BLaER1 treated with 17β-estradiol and CSF1 and Interleukin-3, amounts not matched to agents 10 nM and 100 nM (cell line): Measurements from ENCODE around the gene LRIG3.

Experiments
- H3K27ac ChIP-seq, 11 experiments: shearing (Covaris generic); formaldehyde crosslinking; 2 replicates each; pipeline ENCODE4 v1.8.1; 2022
- H3K27me3 ChIP-seq, 11 experiments: shearing (Covaris generic); formaldehyde crosslinking; 2 replicates each; pipeline ENCODE4 v1.8.1; 2022
- H3K36me3 ChIP-seq, 11 experiments: shearing (Covaris generic); formaldehyde crosslinking; 2 replicates each; pipeline ENCODE4 v1.8.1; 2022
- H3K4me1 ChIP-seq, 10 experiments: shearing (Covaris generic); formaldehyde crosslinking; 2 replicates each; pipeline ENCODE4 v1.8.1; 2022
- H3K4me2 ChIP-seq, 11 experiments: shearing (Covaris generic); formaldehyde crosslinking; 2 replicates each; pipeline ENCODE4 v1.8.1; 2022
- H3K4me3 ChIP-seq, 10 experiments: shearing (Covaris generic); formaldehyde crosslinking; 2 replicates each; pipeline ENCODE4 v1.8.1; 2022
- H3K9ac ChIP-seq, 11 experiments: shearing (Covaris generic); formaldehyde crosslinking; 2 replicates each; pipeline ENCODE4 v1.8.1; 2022
- H3K9me3 ChIP-seq, 11 experiments: shearing (Covaris generic); formaldehyde crosslinking; replicated peaks in 1 of 11; 2 replicates each; pipeline ENCODE4 v1.8.1; 2022
- H4K20me1 ChIP-seq, 11 experiments: shearing (Covaris generic); formaldehyde crosslinking; 2 replicates each; pipeline ENCODE4 v1.8.1; 2022
- Cebpa-rat ChIP-seq, 11 experiments: shearing (Covaris generic); IDR thresholded peaks; 2 replicates each; pipeline ENCODE4 v1.8.1; 2022

The LRIG3 gene

GRCh38 chr12:58938440-58938839 is 18.1 kb upstream of the LRIG3 start:
- Histone ChIP-seq H3K4me3 (no peak overlapping the region), H4K20me1 (no peaks in the 10 kb centered on the region), H3K36me3 (no peaks in the 10 kb centered on the region), H3K9me3 (no peaks in the 10 kb centered on the region), H3K27me3 (no peaks in the 10 kb centered on the region), H3K4me1 (no peaks in the 10 kb centered on the region), H3K4me2 (no peak overlapping the region), H3K27ac (no peak overlapping the region), H3K9ac (no peak overlapping the region)
- no peak for TF ChIP-seq Cebpa-rat (IDR thresholded peaks at IDR 0.05)

GRCh38 chr12:58934528-58934927 is 14.2 kb upstream of the LRIG3 start:
- Histone ChIP-seq H3K27ac (no peak overlapping the region), H3K4me3 (no peak overlapping the region), H3K36me3 (no peaks in the 10 kb centered on the region), H3K9me3 (no peaks in the 10 kb centered on the region), H3K4me2 (no peak overlapping the region), H3K27me3 (no peaks in the 10 kb centered on the region), H3K9ac (no peak overlapping the region), H4K20me1 (no peaks in the 10 kb centered on the region), H3K4me1 (no peaks in the 10 kb centered on the region)
- TF ChIP-seq Cebpa-rat (IDR thresholded peaks at IDR 0.05), result no peak

- H3K9ac ChIP-seq, result no peak overlapping the region
- H3K27ac ChIP-seq, result no peak overlapping the region
- H4K20me1 ChIP-seq, result no peaks in the 10 kb centered on the region
- H3K36me3 ChIP-seq, result no peaks in the 10 kb centered on the region
- no peaks in the 10 kb centered on the region for H3K27me3 ChIP-seq
- H3K9me3 ChIP-seq, result no peaks in the 10 kb centered on the region
- no peak for TF ChIP-seq Cebpa-rat (IDR thresholded peaks at IDR 0.05)
- no peaks in the 10 kb centered on the region for H3K4me1 ChIP-seq
- H3K4me2 ChIP-seq, result no peak overlapping the region
- H3K4me3 ChIP-seq, result no peak overlapping the region
Measured at GRCh38 chr12:58932806-58933681, 12.7 kb upstream of the LRIG3 start.

GRCh38 chr12:58931518-58931917 is 11.2 kb upstream of the LRIG3 start:
- no peaks in the 10 kb centered on the region for H3K36me3 ChIP-seq
- H3K27ac ChIP-seq, result no peak overlapping the region
- H3K4me2 ChIP-seq, result no peak overlapping the region
- H3K4me1 ChIP-seq, result peaks cover 0 to 8% (median 0%) of the 10 kb centered on the region in 10 experiments; a peak in 3 of 20 replicates
- TF ChIP-seq Cebpa-rat (IDR thresholded peaks at IDR 0.05), result no peak
- no peaks in the 10 kb centered on the region for H3K27me3 ChIP-seq
- H3K4me3 ChIP-seq, result no peak overlapping the region
- no peaks in the 10 kb centered on the region for H4K20me1 ChIP-seq
- no peaks in the 10 kb centered on the region for H3K9me3 ChIP-seq
- H3K9ac ChIP-seq, result no peak overlapping the region

- H3K4me1 ChIP-seq, result peaks cover 0 to 8% (median 0%) of the 10 kb centered on the region in 10 experiments; a peak in 3 of 20 replicates
- H4K20me1 ChIP-seq, result no peaks in the 10 kb centered on the region
- no peak overlapping the region for H3K4me2 ChIP-seq
- H3K27me3 ChIP-seq, result no peaks in the 10 kb centered on the region
- H3K9ac ChIP-seq, result no peak overlapping the region
- H3K27ac ChIP-seq, result no peak overlapping the region
- no peaks in the 10 kb centered on the region for H3K9me3 ChIP-seq
- H3K4me3 ChIP-seq, result no peak overlapping the region
- H3K36me3 ChIP-seq, result no peaks in the 10 kb centered on the region
- no peak for TF ChIP-seq Cebpa-rat (IDR thresholded peaks at IDR 0.05)
Measured at GRCh38 chr12:58930770-58931324, 10.5 kb upstream of the LRIG3 start.

- H3K27ac ChIP-seq, result no peak overlapping the region
- H3K9me3 ChIP-seq, result no peaks in the 10 kb centered on the region
- no peaks in the 10 kb centered on the region for H3K36me3 ChIP-seq
- H4K20me1 ChIP-seq, result no peaks in the 10 kb centered on the region
- peak overlapping the region in 1 of 11 experiments; percentile 28; a peak in 1 of 22 replicates for H3K4me2 ChIP-seq
- H3K4me1 ChIP-seq, result peaks cover 0 to 8% (median 0%) of the 10 kb centered on the region in 10 experiments; a peak in 3 of 20 replicates
- TF ChIP-seq Cebpa-rat (IDR thresholded peaks at IDR 0.05), result no peak
- H3K27me3 ChIP-seq, result no peaks in the 10 kb centered on the region
- no peak overlapping the region for H3K4me3 ChIP-seq
- no peak overlapping the region for H3K9ac ChIP-seq
Measured at GRCh38 chr12:58927120-58927519, 6.8 kb upstream of the LRIG3 start.

GRCh38 chr12:58926586-58926985 is 6.3 kb upstream of the LRIG3 start:
- H4K20me1 ChIP-seq, result no peaks in the 10 kb centered on the region
- no peak for TF ChIP-seq Cebpa-rat (IDR thresholded peaks at IDR 0.05)
- peaks cover 0 to 8% (median 0%) of the 10 kb centered on the region in 10 experiments; a peak in 3 of 20 replicates for H3K4me1 ChIP-seq
- H3K4me3 ChIP-seq, result no peak overlapping the region
- no peaks in the 10 kb centered on the region for H3K36me3 ChIP-seq
- no peaks in the 10 kb centered on the region for H3K27me3 ChIP-seq
- no peak overlapping the region for H3K9ac ChIP-seq
- no peak overlapping the region for H3K27ac ChIP-seq
- no peak overlapping the region for H3K4me2 ChIP-seq
- H3K9me3 ChIP-seq, result no peaks in the 10 kb centered on the region

GRCh38 chr12:58925751-58926150 is 5.4 kb upstream of the LRIG3 start:
- H3K4me1 ChIP-seq, result peaks cover 0 to 8% (median 0%) of the 10 kb centered on the region in 10 experiments; a peak in 3 of 20 replicates
- no peak overlapping the region for H3K4me2 ChIP-seq
- H3K9ac ChIP-seq, result no peak overlapping the region
- peaks cover 0 to 2% (median under 1%) of the 10 kb centered on the region in 11 experiments; a peak in 5 of 22 replicates for H3K9me3 ChIP-seq
- no peak overlapping the region for H3K27ac ChIP-seq
- no peaks in the 10 kb centered on the region for H4K20me1 ChIP-seq
- TF ChIP-seq Cebpa-rat (IDR thresholded peaks at IDR 0.05), result no peak
- H3K36me3 ChIP-seq, result no peaks in the 10 kb centered on the region
- no peak overlapping the region for H3K4me3 ChIP-seq
- no peaks in the 10 kb centered on the region for H3K27me3 ChIP-seq

GRCh38 chr12:58925111-58925611 is 4.9 kb upstream of the LRIG3 start:
- H3K27me3 ChIP-seq, result no peaks in the 10 kb centered on the region
- no peak for TF ChIP-seq Cebpa-rat (IDR thresholded peaks at IDR 0.05)
- H3K4me1 ChIP-seq, result peaks cover 0 to 8% (median 0%) of the 10 kb centered on the region in 10 experiments; a peak in 3 of 20 replicates
- H3K4me3 ChIP-seq, result no peak overlapping the region
- H4K20me1 ChIP-seq, result no peaks in the 10 kb centered on the region
- no peak overlapping the region for H3K4me2 ChIP-seq
- H3K9ac ChIP-seq, result no peak overlapping the region
- no peaks in the 10 kb centered on the region for H3K36me3 ChIP-seq
- peaks cover 5 to 8% (median 6%) of the 10 kb centered on the region in 11 experiments for H3K9me3 ChIP-seq
- no peak overlapping the region for H3K27ac ChIP-seq
